ENCODE data around the gene FILIP1. TPM values are rescaled to one million over a fixed set of nuclear protein-coding genes. Genes with fewer than 3 reads are reported as not detected.

Gene FILIP1
- total RNA-seq, 1 experiment from 2014 or later = not detected

- Histone ChIP-seq H3K27me3 (ENCODE audit: low read length) (no peaks in the 10 kb centered on the region), H3K4me2 (ENCODE audit: low read length) (no peak overlapping the region), H4K20me1 (ENCODE audit: low read length) (no peaks in the 10 kb centered on the region), H3F3A (ENCODE audit: low read length, unreplicated experiment) (no peaks in the 10 kb centered on the region), H3K4me1 (ENCODE audit: insufficient read depth, low read length) (no peaks in the 10 kb centered on the region), H2AFZ (ENCODE audit: low read length) (no peak overlapping the region), H3K9ac (ENCODE audit: low read length) (no peak overlapping the region), H3K27ac (ENCODE audit: low read length) (no peak overlapping the region), H3K9me2 (replicated peaks; ENCODE audit: low read length) (no peaks in the 10 kb centered on the region), H3K9me3 (ENCODE audit: low read length) (no peaks in the 10 kb centered on the region), H3K79me2 (ENCODE audit: low read length) (no peaks in the 10 kb centered on the region), H3K4me3 (ENCODE audit: low read length) (no peak overlapping the region), H3K36me3 (ENCODE audit: low read depth, low read length) (no peaks in the 10 kb centered on the region)
- intact Hi-C loops (cut with micrococcal nuclease) = no loop called here
- ChIA-PET CTCF (no interaction called here), POLR2A (ENCODE audit: unreplicated experiment) (no interaction called here)
- DNase-seq (no peak), ATAC-seq (no peak)
- TF ChIP-seq EZH2phosphoT487 (IDR thresholded peaks at IDR 0.05; ENCODE audit: borderline replicate concordance, low read length) = no peak
- no peak for TF ChIP-seq EZH2 (IDR thresholded peaks at IDR 0.05; ENCODE audit: low read length, unreplicated experiment)
- TF ChIP-seq CTCF (conservative IDR thresholded peaks at IDR 0.05; ENCODE audit: low read depth, low read length) = no peak
- BruUV-seq (replicated peaks) = no TSS peak
Measured at GRCh38 chr6:75396005-75396800, 97.4 kb downstream of the FILIP1 start.

- no TSS peak for BruUV-seq (replicated peaks)
- Histone ChIP-seq H3K27ac (ENCODE audit: low read length) (no peak overlapping the region), H2AFZ (ENCODE audit: low read length) (no peak overlapping the region), H3F3A (ENCODE audit: low read length, unreplicated experiment) (no peaks in the 10 kb centered on the region), H3K79me2 (ENCODE audit: low read length) (no peaks in the 10 kb centered on the region), H3K4me1 (ENCODE audit: insufficient read depth, low read length) (no peaks in the 10 kb centered on the region), H3K36me3 (ENCODE audit: low read depth, low read length) (no peaks in the 10 kb centered on the region), H3K4me3 (ENCODE audit: low read length) (no peak overlapping the region), H3K9ac (ENCODE audit: low read length) (no peak overlapping the region), H3K4me2 (ENCODE audit: low read length) (no peak overlapping the region), H4K20me1 (ENCODE audit: low read length) (no peaks in the 10 kb centered on the region), H3K27me3 (ENCODE audit: low read length) (no peaks in the 10 kb centered on the region), H3K9me3 (ENCODE audit: low read length) (no peaks in the 10 kb centered on the region), H3K9me2 (replicated peaks; ENCODE audit: low read length) (no peaks in the 10 kb centered on the region)
- ChIA-PET CTCF (no interaction called here), POLR2A (ENCODE audit: unreplicated experiment) (no interaction called here)
- TF ChIP-seq EZH2phosphoT487 (IDR thresholded peaks at IDR 0.05; ENCODE audit: borderline replicate concordance, low read length) = no peak
- TF ChIP-seq CTCF (conservative IDR thresholded peaks at IDR 0.05; ENCODE audit: low read depth, low read length) = no peak
- no peak for TF ChIP-seq EZH2 (IDR thresholded peaks at IDR 0.05; ENCODE audit: low read length, unreplicated experiment)
- intact Hi-C loops (cut with micrococcal nuclease) = no loop called here
- DNase-seq (no peak), ATAC-seq (no peak)
Measured at GRCh38 chr6:75393806-75394205, 99.8 kb downstream of the FILIP1 start.

GRCh38 chr6:75391276-75391675, 102.3 kb downstream of the FILIP1 start:
- BruUV-seq (replicated peaks) = no TSS peak
- Histone ChIP-seq H2AFZ (ENCODE audit: low read length) (no peak overlapping the region), H3K9me3 (ENCODE audit: low read length) (no peaks in the 10 kb centered on the region), H3K9ac (ENCODE audit: low read length) (no peak overlapping the region), H3K79me2 (ENCODE audit: low read length) (no peaks in the 10 kb centered on the region), H3K4me3 (ENCODE audit: low read length) (no peak overlapping the region), H3K4me1 (ENCODE audit: insufficient read depth, low read length) (no peaks in the 10 kb centered on the region), H3K27me3 (ENCODE audit: low read length) (no peaks in the 10 kb centered on the region), H3K36me3 (ENCODE audit: low read depth, low read length) (no peaks in the 10 kb centered on the region), H3K27ac (ENCODE audit: low read length) (no peak overlapping the region), H4K20me1 (ENCODE audit: low read length) (no peaks in the 10 kb centered on the region), H3K4me2 (ENCODE audit: low read length) (no peak overlapping the region), H3K9me2 (replicated peaks; ENCODE audit: low read length) (no peaks in the 10 kb centered on the region), H3F3A (ENCODE audit: low read length, unreplicated experiment) (no peaks in the 10 kb centered on the region)
- ChIA-PET POLR2A (ENCODE audit: unreplicated experiment) (no interaction called here), CTCF (no interaction called here)
- ATAC-seq (no peak), DNase-seq (no peak)
- TF ChIP-seq EZH2phosphoT487 (IDR thresholded peaks at IDR 0.05; ENCODE audit: borderline replicate concordance, low read length) (no peak), EZH2 (IDR thresholded peaks at IDR 0.05; ENCODE audit: low read length, unreplicated experiment) (no peak), CTCF (conservative IDR thresholded peaks at IDR 0.05; ENCODE audit: low read depth, low read length) (no peak)
- intact Hi-C loops (cut with micrococcal nuclease) = no loop called here
